ENCODE results near the gene NT5C2.

DNA sequence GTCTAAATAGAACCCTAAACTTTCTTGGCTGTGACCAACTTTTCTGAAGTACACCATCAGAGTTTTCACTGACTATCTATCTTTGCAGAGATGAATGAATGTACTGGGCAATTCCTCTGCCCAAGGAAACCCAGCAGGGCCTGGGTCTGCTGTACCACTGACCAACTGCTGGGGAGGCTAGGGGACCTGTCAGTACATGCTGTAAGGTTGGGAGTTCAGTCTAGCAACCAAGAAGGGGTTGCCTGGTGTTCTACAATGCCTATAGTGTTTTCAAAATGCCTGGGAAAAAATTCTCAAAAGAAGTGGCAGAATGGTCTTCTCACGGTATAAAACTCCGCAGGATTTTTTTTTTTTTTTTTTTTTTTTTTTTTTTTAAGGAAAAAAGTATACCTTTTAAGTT, 106.3 kb downstream of the NT5C2 start:
- no peak for TF ChIP-seq POLR2A (IDR thresholded peaks at IDR 0.05)
- TF ChIP-seq, protein P1, sequence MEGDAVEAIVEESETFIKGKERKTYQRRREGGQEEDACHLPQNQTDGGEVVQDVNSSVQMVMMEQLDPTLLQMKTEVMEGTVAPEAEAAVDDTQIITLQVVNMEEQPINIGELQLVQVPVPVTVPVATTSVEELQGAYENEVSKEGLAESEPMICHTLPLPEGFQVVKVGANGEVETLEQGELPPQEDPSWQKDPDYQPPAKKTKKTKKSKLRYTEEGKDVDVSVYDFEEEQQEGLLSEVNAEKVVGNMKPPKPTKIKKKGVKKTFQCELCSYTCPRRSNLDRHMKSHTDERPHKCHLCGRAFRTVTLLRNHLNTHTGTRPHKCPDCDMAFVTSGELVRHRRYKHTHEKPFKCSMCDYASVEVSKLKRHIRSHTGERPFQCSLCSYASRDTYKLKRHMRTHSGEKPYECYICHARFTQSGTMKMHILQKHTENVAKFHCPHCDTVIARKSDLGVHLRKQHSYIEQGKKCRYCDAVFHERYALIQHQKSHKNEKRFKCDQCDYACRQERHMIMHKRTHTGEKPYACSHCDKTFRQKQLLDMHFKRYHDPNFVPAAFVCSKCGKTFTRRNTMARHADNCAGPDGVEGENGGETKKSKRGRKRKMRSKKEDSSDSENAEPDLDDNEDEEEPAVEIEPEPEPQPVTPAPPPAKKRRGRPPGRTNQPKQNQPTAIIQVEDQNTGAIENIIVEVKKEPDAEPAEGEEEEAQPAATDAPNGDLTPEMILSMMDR (IDR thresholded peaks at IDR 0.05), result no peak
